ENCODE data around the gene SNRNP70. TPM values are rescaled to one million over a fixed set of nuclear protein-coding genes. Genes with fewer than 3 reads are reported as not detected.
"Not testable (repeated sequence)": the region's sequence is repeated elsewhere in the genome, so short reads cannot be mapped to it uniquely, and the experiment has no call there.

SNRNP70 gene
- total and polyA plus RNA-seq, 9 donors, result 157 to 276 (median 221) TPM

DNA sequence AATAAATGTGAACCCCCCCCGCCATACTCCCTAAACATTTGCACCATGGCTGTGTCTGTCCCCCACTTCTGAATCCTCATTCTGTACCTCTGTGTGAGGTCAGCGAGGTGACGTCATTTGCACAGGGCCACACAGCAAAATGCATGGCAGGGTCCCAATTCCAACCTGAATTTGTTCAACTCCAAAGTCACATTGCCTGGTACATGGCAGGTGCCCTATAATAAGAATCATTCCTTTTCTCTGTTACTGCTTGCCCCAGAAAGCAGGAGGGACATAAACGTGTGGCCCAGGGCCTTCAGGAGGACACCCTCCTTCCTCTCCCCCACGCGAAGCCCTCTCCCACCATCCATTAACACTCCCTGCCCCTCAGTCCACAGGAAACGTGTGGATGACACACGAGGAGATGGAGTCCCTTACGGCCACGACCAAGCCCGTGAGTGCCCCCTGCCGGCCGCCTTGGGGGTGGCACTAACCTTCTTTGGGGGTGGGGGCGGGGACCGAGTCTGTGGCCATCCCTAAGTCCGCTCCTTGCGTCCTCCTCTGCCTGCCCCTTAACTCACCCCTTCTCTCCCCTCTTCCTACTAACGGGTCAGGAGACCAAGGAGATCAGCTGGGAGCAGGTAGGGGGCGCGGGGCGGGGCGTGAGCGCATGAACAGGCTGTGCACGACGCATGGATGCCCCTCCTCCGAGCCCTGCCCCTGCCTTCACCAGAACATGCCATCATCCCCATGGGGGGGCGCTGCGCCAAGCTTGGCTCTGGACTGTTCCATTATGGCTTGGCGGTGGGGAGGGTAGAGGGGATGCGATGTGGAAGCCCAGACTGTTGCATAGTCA lies 60.5 kb downstream of the SNRNP70 start:
- Histone ChIP-seq H3K27me3 (ENCODE audit: control insufficient read depth, insufficient read depth, low read length) (no peaks in the 10 kb centered on the region), H3K4me1 (ENCODE audit: control insufficient read depth, insufficient read depth, low read length) (peaks cover 44% of the 10 kb centered on the region), H3K9me3 (replicated peaks; ENCODE audit: control insufficient read depth, low read depth, low read length) (no peaks in the 10 kb centered on the region), H3K27ac (ENCODE audit: low read length) (no peak overlapping the region), H3K4me3 (ENCODE audit: low read length) (peak overlapping the region; percentile 18), H3K36me3 (ENCODE audit: control insufficient read depth, insufficient read depth, low read length) (no peaks in the 10 kb centered on the region)
- 3% methylated on average over 14 of the region's 30 CpGs for WGBS (ENCODE audit: insufficient coverage)
- peak; percentile 74 for DNase-seq

DNA sequence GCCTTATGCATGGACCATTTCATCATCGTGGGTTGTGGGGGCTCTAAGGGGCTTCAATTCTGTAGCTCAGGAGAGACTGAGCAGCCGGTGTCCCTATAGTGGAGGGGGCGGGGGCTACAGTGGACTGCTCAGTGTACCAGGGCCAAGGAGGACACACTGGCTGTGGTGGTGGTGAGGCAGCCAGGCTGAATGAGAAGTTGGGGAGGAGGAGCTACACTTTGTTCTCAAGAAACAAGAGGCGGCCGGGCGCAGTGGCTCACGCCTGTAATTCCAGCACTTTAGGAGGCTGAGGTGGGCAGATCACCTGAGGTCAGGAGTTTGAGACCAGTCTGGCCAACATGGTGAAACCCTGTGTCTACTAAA lies 61.1 kb downstream of the SNRNP70 start:
- not testable (repeated sequence) for H3K27me3 ChIP-seq (ENCODE audit: control insufficient read depth, insufficient read depth, low read length); DNase-seq; H3K9me3 ChIP-seq (replicated peaks; ENCODE audit: control insufficient read depth, low read depth, low read length); H3K36me3 ChIP-seq (ENCODE audit: control insufficient read depth, insufficient read depth, low read length); H3K27ac ChIP-seq (ENCODE audit: low read length); H3K4me3 ChIP-seq (ENCODE audit: low read length)
- 14% methylated on average over 7 of the region's 7 CpGs for WGBS (ENCODE audit: insufficient coverage)
- H3K4me1 ChIP-seq (ENCODE audit: control insufficient read depth, insufficient read depth, low read length), result peaks cover 50% of the 10 kb centered on the region

DNA sequence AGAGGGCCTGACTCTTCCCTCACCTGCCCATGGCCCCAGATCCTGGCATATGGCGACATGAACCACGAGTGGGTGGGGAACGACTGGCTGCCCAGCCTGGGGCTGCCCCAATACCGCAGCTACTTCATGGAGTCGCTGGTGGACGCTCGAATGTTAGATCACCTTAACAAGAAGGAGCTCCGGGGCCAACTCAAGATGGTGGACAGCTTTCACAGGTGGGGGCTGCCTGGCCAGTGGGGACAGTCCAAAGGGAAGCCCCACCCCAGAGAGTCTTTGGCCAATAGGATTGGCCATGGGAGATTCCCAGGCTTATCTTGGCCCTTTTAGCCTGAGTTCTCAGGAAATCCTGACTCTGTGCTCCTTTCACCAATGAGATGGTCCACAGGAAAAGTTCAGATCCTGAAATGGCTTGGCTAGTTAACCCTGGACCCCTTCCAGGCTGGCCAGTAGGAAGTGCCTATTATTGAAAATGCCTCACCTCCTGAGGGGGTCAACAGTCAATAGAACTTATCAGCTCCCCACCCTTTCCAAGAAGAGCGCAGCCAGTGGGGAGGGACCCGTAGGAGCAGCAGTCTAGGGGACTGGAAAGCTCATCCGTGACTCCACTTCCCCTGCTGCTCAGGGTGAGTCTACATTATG lies 62.9 kb downstream of the SNRNP70 start:
- peak overlapping the region; percentile 60 for H3K27ac ChIP-seq (ENCODE audit: low read length)
- no peak for DNase-seq
- H3K9me3 ChIP-seq (replicated peaks; ENCODE audit: control insufficient read depth, low read depth, low read length), result no peaks in the 10 kb centered on the region
- H3K36me3 ChIP-seq (ENCODE audit: control insufficient read depth, insufficient read depth, low read length), result peaks cover 3% of the 10 kb centered on the region
- peak overlapping the region; percentile 95 for H3K4me3 ChIP-seq (ENCODE audit: low read length)
- peaks cover 51% of the 10 kb centered on the region for H3K4me1 ChIP-seq (ENCODE audit: control insufficient read depth, insufficient read depth, low read length)
- 69% methylated on average over 10 of the region's 11 CpGs for WGBS (ENCODE audit: insufficient coverage)
- H3K27me3 ChIP-seq (ENCODE audit: control insufficient read depth, insufficient read depth, low read length), result no peaks in the 10 kb centered on the region

DNA sequence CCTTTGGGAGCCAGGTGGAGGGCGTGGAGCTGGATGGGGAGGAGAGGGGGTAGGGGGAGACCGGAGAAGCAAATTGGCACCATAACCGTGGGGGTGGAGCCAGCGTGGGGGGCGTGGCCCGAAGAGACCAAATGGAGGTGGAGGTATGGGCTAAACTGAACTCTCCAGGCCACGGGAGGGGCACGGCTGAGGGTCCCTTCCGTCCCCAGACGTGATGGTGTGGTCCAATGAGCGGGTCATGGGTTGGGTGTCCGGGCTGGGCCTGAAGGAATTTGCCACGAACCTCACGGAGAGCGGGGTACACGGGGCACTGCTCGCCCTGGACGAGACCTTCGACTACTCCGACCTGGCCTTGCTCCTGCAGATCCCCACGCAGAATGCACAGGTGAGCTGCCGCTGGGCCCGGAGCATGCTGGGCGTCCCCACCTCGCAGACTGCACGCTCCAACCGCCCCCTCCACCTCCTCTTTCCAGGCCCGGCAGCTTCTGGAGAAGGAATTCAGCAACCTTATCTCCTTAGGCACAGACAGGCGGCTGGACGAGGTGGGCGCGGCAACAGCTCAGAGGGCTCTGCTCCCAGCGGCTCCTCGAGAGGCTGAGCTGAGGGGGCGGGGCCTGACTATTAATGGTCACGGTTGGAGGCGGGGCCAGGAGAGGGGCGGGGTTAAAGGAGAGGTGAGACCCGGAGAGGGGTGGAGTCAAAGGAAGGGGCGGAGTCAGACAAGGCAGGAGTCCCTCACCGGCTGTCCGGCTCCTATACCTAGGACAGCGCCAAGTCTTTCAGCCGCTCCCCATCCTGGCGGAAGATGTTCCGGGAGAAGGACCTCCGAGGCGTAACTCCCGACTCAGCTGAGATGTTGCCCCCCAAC lies 63.8 kb downstream of the SNRNP70 start:
- Histone ChIP-seq H3K9me3 (replicated peaks; ENCODE audit: control insufficient read depth, low read depth, low read length) (no peaks in the 10 kb centered on the region), H3K27ac (ENCODE audit: low read length) (peak overlapping the region; percentile 91), H3K4me3 (ENCODE audit: low read length) (peak overlapping the region; percentile 95), H3K36me3 (ENCODE audit: control insufficient read depth, insufficient read depth, low read length) (peaks cover 3% of the 10 kb centered on the region), H3K27me3 (ENCODE audit: control insufficient read depth, insufficient read depth, low read length) (no peaks in the 10 kb centered on the region), H3K4me1 (ENCODE audit: control insufficient read depth, insufficient read depth, low read length) (peaks cover 54% of the 10 kb centered on the region)
- 1% methylated on average over 42 of the region's 49 CpGs for WGBS (ENCODE audit: insufficient coverage)
- peak; percentile 96 for DNase-seq

DNA sequence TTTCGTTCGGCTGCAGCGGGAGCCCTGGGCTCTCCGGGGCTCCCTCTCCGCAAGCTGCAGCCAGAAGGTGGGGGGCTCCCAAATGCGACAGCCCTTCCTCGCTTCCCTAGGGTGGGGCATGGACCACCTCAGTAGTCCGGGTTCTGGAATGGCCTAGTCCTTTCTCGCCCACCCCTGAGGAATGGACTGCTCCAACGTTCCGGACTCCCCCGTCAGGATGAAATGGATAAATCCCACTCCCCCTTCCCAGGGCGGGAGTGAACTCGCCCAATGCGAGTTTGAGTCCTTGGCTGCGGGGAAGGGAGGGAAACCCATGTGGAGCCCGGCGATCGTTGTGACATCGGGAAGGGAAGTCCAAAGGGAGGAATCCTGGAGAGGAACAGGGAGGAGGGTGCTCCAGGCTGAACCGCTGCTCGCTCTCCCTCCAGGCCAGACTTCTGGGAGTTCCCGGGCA lies 64.4 kb downstream of the SNRNP70 start:
- Histone ChIP-seq H3K9me3 (replicated peaks; ENCODE audit: control insufficient read depth, low read depth, low read length) (no peaks in the 10 kb centered on the region), H3K36me3 (ENCODE audit: control insufficient read depth, insufficient read depth, low read length) (peaks cover 3% of the 10 kb centered on the region), H3K27ac (ENCODE audit: low read length) (peak overlapping the region; percentile 91), H3K4me3 (ENCODE audit: low read length) (peak overlapping the region; percentile 95), H3K4me1 (ENCODE audit: control insufficient read depth, insufficient read depth, low read length) (peaks cover 61% of the 10 kb centered on the region), H3K27me3 (ENCODE audit: control insufficient read depth, insufficient read depth, low read length) (no peaks in the 10 kb centered on the region)
- 1% methylated on average over 16 of the region's 23 CpGs for WGBS (ENCODE audit: insufficient coverage)
- peak; percentile 97 for DNase-seq

DNA sequence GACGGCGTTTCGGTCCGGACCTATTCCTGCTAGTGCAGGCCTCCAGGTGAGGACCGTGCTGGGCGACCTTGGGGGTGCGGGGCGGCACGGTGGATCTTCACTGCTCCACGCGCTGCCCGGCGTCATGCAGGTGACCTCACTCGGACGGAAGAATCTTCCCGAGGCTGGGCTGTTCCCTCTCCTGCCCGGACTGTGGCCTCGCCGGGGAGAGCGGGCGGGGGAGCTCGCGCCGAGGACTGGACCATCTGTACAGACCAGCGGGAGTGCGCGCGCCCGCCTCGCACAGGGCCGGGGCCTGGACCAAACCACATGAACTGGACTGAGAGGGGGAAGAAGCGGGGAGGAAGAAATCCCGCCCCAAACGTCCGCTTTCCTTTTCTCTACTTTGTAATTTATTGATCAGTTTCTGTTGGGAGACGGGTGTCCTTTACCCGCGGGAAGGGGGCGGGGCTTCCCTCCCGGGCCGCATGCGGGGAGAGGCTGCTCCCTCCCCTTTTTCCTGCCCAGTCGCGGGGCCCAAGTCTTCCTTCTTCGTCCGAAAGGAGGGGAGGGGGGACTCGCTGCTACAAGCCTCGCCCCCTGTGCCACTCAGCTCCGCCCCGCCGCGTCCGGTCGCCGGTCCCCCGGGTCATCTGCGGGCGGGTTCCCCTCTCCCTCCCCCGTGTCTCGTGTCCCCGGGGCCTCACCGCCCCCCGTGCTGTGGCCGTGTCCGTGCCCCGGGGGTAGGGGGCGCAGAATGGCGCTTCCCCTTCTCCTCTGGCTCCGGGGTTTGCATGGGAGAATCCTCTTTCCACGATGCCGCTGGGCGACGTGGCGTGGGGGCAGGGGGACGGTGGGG lies 65.1 kb downstream of the SNRNP70 start:
- Histone ChIP-seq H3K27me3 (ENCODE audit: control insufficient read depth, insufficient read depth, low read length) (no peaks in the 10 kb centered on the region), H3K27ac (ENCODE audit: low read length) (peak overlapping the region; percentile 91), H3K9me3 (replicated peaks; ENCODE audit: control insufficient read depth, low read depth, low read length) (no peaks in the 10 kb centered on the region), H3K4me1 (ENCODE audit: control insufficient read depth, insufficient read depth, low read length) (peaks cover 67% of the 10 kb centered on the region), H3K4me3 (ENCODE audit: low read length) (peak overlapping the region; percentile 95), H3K36me3 (ENCODE audit: control insufficient read depth, insufficient read depth, low read length) (peaks cover 3% of the 10 kb centered on the region)
- peak; percentile 97 for DNase-seq
- 0% methylated on average over 23 of the region's 75 CpGs for WGBS (ENCODE audit: insufficient coverage)

DNA sequence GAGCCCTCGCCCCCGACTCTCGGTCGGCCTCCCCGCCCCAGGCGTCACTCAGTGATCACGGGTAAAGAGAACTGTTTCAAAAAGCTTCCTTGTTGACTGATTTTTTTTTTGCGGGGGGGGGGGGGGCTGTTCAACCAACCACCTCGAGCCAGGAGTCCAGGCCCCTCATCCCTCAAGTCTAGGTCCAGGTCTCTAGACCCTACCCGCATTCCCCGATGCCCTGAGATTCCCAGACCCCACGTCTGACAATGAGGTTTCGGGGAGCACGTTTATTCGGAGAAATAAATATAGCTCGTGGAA lies 65.6 kb downstream of the SNRNP70 start:
- no peaks in the 10 kb centered on the region for H3K9me3 ChIP-seq (replicated peaks; ENCODE audit: control insufficient read depth, low read depth, low read length)
- DNase-seq, result no peak
- peak overlapping the region; percentile 91 for H3K27ac ChIP-seq (ENCODE audit: low read length)
- peaks cover 67% of the 10 kb centered on the region for H3K4me1 ChIP-seq (ENCODE audit: control insufficient read depth, insufficient read depth, low read length)
- no peaks in the 10 kb centered on the region for H3K27me3 ChIP-seq (ENCODE audit: control insufficient read depth, insufficient read depth, low read length)
- WGBS (ENCODE audit: insufficient coverage), result 19% methylated on average over 3 of the region's 16 CpGs
- H3K36me3 ChIP-seq (ENCODE audit: control insufficient read depth, insufficient read depth, low read length), result peaks cover 3% of the 10 kb centered on the region
- H3K4me3 ChIP-seq (ENCODE audit: low read length), result peak overlapping the region; percentile 95

DNA sequence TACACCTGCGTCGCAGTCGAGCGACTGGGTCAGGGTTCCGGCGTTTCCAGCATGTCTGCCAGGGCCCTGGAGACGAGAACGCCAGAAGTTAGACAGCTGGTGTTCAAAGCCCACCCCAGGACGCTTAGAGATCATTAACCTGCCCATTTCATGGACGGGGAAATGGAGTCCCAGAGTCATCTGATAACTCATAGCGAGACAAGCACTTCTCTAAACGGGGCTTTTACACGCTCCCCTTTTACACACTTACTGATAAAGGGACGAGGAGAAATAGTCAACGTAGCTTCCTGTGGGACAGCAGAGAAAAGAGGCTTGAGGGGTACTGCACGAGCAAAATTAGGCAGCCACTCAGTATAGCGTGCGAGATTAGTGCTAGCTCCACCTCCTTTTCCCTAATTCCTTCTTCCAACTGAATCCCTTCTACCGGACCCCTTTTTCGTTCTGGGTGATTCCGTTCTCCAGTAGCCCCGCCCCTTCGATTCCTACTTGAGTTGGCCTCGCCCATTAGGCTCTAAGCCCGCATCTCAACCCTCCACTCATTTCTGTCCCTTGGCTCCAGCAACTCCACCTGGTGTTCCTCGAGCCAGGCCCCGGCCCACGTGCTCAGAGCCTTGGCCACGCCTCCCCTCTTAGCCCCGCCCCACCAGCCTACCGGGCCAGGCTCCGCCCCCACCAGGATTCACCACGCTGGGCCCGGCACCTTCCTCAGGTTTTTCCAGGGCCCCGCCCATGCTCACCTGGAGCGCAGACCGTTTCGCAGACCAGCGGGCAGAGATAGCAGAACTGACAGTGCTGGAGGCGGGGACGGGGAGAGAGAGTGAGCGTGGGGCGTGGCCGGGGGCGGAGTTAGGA lies 66.2 kb downstream of the SNRNP70 start:
- peak; percentile 84 for DNase-seq
- Histone ChIP-seq H3K4me3 (ENCODE audit: low read length) (peak overlapping the region; percentile 95), H3K27me3 (ENCODE audit: control insufficient read depth, insufficient read depth, low read length) (no peaks in the 10 kb centered on the region), H3K27ac (ENCODE audit: low read length) (peak overlapping the region; percentile 91), H3K4me1 (ENCODE audit: control insufficient read depth, insufficient read depth, low read length) (peaks cover 67% of the 10 kb centered on the region), H3K9me3 (replicated peaks; ENCODE audit: control insufficient read depth, low read depth, low read length) (no peaks in the 10 kb centered on the region), H3K36me3 (ENCODE audit: control insufficient read depth, insufficient read depth, low read length) (peaks cover 3% of the 10 kb centered on the region)
- 4% methylated on average over 36 of the region's 45 CpGs for WGBS (ENCODE audit: insufficient coverage)

DNA sequence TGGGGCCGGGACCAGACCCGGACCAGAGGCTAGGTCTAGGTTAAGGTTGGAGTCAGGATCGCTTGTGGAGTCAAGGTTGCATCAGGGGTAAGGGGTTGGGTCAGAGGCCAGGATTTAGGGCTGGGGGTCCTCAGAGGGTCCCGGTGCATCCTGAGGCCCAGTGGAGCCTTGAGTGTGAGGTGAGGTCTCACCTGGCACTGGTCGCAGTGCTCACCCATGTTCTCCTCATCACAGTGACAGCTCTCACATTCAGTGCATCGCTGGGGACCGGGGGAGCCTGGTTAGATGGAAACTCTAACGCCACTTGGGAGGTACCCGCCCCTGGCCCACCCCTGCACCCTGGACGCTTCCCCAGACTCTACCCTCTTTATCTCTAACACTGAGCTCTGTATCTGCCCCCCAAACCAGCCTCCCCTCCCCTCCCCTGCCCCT lies 66.9 kb downstream of the SNRNP70 start:
- H3K27ac ChIP-seq (ENCODE audit: low read length), result peak overlapping the region; percentile 91

More for the DNA sequence above, 66.9 kb downstream of the SNRNP70 start:
- H3K4me3 ChIP-seq (ENCODE audit: low read length), result peak overlapping the region; percentile 38
- DNase-seq, result no peak
- WGBS (ENCODE audit: insufficient coverage), result 21% methylated on average over 8 of the region's 10 CpGs
- no peaks in the 10 kb centered on the region for H3K27me3 ChIP-seq (ENCODE audit: control insufficient read depth, insufficient read depth, low read length)
- peaks cover 3% of the 10 kb centered on the region for H3K36me3 ChIP-seq (ENCODE audit: control insufficient read depth, insufficient read depth, low read length)
- no peaks in the 10 kb centered on the region for H3K9me3 ChIP-seq (replicated peaks; ENCODE audit: control insufficient read depth, low read depth, low read length)
- peaks cover 70% of the 10 kb centered on the region for H3K4me1 ChIP-seq (ENCODE audit: control insufficient read depth, insufficient read depth, low read length)

Measured in muscle of leg (tissue), 11 donors.